ENCODE measurements around the gene NEU2.

The NEU2 gene

GRCh38 chr2:233032551-233033320 is at the start of gene NEU2:
NEU2 (plus strand) TSS chr2:233032672; CDS start chr2:233032672, 0 bp downstream.
- DNase-seq = no peak

GRCh38 chr2:232982926-232983668 is 49.4 kb upstream of the NEU2 start:
- DNase-seq = no peak

- DNase-seq = no peak
These were observed 48.8 kb upstream of the NEU2 start for GRCh38 chr2:232983669-232984140.

DNA sequence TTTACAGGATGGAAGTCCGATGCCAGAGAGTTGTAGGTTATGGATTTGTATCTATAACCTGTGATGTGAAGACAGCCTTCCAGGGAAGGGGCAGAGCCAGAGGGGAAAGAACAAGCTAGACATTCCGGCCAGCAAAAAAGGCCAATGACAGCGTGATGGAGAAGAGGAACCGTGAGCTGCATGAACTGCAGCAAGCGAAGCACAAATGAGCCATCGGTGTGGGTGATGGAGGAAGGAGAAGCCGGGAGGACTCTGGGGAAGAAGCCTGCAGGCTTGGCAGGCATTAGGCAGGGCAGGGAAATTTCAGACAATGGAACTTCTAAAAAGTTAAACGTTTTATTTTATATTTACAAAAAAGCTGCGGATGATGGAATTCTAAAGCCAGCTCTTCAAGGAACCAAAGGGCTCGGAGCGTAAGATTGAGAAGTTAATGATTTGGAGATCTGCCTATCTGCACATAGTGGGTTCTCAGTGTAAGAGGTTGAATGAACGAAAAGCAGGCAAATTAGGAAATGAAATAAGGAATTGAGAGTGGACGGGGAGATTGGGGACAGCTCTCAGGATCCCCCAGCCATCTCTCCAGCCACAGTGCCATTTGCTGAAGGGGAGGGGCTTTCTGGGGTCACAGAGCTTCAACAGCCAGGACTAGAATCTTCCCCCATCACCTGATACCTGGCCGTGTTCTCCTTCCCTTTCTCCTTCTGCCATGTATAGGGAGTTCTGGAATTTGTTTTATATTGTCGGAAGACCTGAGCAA is 47.8 kb upstream of the NEU2 start:
- no peak for DNase-seq

DNA sequence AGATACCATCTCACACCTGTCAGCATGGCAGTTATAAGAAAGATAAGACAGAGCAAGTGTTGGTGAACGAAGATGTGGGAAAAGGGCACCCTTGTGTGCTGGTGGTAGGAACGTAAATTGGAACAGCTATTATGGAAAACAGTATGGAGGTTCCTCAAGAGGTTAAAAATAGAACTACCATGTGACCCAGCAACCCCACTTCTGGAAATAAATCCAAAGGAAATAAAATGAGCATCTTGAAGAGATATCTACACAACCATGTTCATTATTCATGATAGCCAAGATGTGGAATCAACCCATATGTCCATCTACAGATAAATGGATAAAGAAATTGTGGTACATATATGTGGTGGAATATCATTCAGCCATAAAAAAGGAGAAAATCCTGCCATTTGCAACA is 46.3 kb upstream of the NEU2 start:
- no peak for DNase-seq

DNA sequence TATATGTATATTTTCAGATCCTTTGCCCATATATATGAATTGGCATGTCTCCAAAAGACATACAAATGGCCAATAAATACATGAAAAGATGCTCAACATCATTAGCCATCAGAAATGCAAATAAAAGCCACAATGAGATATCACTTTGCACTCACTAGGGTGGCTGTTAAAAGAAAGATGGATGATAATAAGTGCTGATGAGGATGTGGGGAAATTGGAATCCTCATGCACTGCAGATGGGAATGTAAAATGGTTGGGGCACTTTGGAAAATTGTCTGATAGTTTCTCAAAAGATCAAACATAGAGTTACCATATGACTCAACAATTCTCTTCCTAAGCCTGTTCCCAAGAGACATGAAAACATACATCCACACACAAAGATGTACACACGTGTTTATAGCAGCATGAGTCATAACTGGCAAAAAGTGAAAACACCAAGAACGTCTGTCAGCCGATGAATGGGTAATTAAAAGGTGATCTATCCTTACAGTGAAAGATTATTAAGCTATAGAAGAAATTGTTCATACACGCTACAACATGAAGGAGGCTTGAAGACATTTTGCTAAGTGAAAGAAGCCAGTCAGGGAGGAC is 39.1 kb upstream of the NEU2 start:
- DNase-seq = no peak

DNA sequence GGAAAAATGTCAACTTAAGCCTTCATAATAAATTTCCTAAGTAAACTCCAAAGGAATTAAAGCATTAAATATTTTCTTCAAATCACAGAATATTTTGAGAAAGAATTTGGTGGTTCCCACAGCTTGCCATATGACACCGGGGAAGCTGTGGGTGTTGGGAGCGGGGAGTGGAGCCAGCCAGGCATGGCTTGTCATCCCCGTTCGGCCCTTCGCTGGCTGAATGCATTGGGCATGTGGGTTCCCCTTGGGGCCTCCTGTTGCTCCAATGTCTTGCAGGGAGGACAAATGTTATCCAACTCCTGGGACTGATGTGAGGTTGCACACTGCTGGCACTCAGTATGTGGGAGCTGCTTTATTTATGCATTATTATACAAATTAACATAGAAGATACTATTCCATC is 38.0 kb upstream of the NEU2 start:
- no peak for DNase-seq

DNA sequence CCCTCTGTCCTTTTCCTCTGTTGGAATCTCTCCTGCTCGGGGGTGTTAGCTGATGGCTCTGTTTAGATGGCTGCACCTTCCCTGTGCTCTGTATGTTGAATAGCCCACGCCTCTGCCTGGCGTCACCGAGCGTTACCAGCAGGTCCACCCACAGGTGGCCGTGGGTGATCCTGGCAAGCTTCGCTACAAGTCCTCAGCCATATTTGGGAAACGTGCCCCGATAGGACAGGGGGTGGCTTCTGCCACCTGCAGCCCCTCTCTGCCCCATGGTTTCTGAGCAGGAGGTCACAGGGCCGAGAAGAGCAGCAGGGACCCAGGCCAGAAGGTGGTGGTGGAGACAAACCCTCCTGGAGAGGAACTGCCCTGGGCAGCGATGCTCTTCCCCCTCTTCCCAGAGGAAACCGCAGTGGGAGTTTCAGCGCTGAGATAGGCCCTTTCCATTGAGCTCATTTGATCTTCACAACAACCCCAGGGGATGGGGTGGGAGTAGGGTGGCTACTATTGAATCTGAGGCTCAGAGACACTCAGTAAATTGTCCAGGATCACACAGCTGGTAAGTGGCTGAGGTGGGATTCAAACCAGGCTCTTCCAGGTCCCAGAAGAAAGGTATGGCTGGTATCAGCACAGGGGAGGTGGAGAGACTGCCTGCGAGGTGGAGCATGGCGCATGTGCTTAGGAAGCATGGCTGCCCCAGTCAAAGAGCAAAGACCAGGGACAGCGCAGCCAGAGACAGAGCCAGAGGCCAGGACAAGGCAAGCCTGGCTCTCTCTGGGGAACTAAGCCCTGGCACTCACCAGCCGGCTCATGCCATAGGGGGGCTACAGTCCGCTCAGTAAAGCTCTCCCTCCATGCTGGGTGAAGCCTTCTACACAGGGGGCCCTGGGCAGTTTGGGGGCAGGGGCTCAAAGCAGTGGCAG is 34.5 kb upstream of the NEU2 start:
- no peak for DNase-seq

- no peak for DNase-seq
These were observed 33.8 kb upstream of the NEU2 start for GRCh38 chr2:232998666-232998985.

GRCh38 chr2:232999354-232999753 is 33.1 kb upstream of the NEU2 start:
- no peak for DNase-seq

DNA sequence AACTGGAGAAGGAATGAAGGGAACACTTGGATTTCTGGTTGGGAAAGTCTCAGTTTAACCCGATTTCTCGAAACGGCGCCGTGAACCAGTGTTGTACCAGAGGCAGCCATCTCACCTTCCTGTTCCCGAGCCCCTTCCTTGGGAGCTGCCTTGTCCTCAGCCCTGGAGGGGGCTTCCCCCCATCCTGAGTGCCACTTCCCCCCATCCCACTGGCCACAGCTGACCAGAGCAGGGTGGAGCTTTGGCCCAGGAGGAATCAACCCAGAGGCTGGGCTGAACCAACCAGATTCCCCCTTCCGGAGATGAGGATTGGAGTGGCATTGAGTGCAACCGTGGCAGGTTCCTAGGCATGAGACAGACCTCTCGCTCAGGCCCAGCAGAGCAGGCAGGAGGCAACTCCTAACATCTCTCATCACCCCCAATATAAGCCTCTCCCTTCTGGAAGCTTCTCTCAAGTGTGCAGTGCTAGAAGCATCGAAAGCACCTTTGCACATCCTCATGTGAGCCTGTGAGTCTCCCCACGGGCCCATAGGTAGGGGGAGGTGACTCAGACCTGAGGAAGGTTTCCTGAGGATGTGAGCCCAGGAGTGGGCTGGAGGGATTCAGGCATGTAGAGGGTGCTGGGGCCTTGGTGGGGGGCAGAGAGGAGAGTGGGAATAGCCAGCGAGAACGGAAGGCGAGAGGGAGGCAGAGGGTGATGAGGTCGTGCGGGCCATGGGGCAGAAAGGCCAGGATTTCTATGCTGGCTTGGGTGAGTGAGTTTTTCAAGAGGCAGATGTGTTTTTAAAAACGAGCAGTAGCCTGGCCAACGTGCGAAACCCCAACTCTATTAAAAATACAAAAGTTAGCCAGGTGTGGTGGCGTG is 31.4 kb upstream of the NEU2 start:
- DNase-seq = no peak

GRCh38 chr2:233002829-233003657 is 29.4 kb upstream of the NEU2 start:
- no peak for DNase-seq

DNA sequence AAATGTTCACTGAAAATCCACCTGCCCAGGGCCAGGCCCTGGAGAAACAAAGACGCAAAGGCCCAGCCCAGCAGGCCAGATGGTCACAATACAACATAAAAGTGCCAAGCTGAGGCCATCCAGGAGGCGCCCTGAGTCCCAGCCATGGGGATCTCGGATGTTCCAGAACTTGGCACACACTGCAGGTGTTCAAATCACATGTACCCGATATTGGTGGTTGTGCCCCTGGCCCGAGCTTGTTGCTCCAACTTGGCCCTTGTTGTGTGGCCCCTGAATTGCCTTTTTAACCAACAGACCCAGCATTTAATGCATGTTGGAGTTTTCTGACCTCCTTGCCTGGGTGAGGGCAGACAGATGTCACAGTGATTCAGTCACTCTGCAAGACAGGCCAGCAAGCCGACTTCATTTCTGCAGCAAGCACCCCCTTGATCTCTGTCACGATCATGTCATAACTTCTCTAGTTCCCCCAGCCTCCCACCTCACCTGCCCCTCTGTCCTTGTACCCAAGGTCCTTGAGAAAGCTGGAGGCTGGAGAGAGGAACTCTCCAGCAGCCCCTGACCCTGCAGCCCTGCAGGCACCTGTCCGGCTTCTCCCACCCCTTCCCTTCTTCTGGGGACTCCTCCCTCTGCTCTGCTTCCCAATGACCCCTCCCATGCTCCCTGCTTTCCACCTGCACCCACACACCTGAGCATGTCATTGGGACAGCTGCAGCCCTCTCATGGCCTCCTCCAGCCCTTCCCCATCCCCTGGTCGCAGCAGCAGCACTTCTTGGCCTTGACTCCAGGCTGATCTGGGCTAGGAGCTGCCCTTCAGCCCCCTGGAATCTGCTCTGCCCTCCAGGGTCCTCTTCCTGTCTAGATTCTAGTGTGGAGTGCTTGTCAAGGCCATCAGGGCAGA is 28.6 kb upstream of the NEU2 start:
- DNase-seq = no peak

GRCh38 chr2:233005096-233005495 is 27.4 kb upstream of the NEU2 start:
- no peak for DNase-seq

DNA sequence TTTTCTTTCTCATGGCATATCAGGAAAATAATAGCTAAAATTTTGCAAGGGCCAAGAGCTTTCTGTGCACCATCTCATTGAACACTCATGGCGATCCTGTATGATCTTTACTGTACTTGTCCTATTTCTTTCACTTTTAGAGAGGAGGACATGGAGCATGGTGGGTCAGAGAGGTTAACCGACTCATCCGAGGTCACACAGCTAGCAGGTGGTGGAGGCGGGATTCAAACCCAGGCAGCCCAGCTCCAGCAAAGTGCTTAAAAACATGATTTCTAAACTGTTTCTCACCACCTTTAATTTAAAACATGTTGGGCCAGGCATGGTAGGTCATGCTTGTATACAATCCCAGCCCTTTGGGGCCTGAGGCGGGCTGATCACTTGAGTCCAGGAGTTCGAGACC is 25.8 kb upstream of the NEU2 start:
- no peak for DNase-seq

- no peak for DNase-seq
These were observed 25.2 kb upstream of the NEU2 start for GRCh38 chr2:233007270-233007669.

DNA sequence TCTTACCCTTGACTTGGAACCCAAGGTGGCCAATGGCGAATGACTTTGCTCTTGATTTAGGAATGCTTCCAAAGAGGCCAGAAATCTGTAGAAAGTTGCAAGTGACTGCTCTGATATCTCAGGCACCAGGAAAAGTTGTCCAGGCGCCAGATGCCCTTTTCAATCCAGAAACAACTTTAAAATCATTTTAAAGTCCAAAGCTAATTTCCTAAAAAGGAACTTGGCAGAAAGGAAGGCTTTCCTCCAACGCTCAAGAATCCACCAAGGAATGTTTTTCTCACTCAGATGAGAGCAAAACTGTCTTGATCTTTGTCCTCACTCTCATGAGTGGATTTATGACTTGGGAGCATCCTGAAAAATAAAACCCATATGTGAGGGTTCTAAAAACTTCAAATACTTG is 24.7 kb upstream of the NEU2 start:
- no peak for DNase-seq

- no peak for DNase-seq
These were observed 22.8 kb upstream of the NEU2 start for GRCh38 chr2:233009661-233010060.
